GM23338 (cell line): ENCODE data around the gene CDNF. TPM values are rescaled to one million over a fixed set of nuclear protein-coding genes. Genes with fewer than 3 reads are reported as not detected.

Experiments
- ATAC-seq: fragments of 200-7000 bp; cut with Tn5 transposase; 3 replicates; pipeline ENCODE4 v1.9.1; 2020
- DNase-seq: peaks from one replicate; pipeline ENCODE4 v3.0.0-alpha.2; 2015; ENCODE audit warnings: low spot score
- H2AFZ ChIP-seq: fragments of 200-600 bp; sonication (generic); 2 replicates; pipeline ENCODE4 v1.8.0; 2016; ENCODE audit warnings: antibody characterized with exemption, mild to moderate bottlenecking, moderate library complexity
- H3F3A ChIP-seq: fragments of 200-600 bp; sonication (generic); replicated peaks from 2 replicates; pipeline ENCODE4 v1.8.0; 2017; ENCODE audit warnings: antibody characterized with exemption, mixed run types, low read depth
- H3K27ac ChIP-seq: fragments of 200-600 bp; sonication (generic); 2 replicates; pipeline ENCODE4 v1.6.1; 2016; ENCODE audit warnings: low read depth
- H3K27me3 ChIP-seq: fragments of 200-600 bp; sonication (generic); 2 replicates; pipeline ENCODE4 v1.8.0; 2016; ENCODE audit warnings: mild to moderate bottlenecking, mixed run types, moderate library complexity; ENCODE audit not compliant: insufficient read depth
- H3K36me3 ChIP-seq: fragments of 200-600 bp; sonication (generic); 2 replicates; pipeline ENCODE4 v1.8.0; 2016; ENCODE audit warnings: mild to moderate bottlenecking; ENCODE audit not compliant: insufficient read depth
- H3K4me1 ChIP-seq: fragments of 200-600 bp; sonication (generic); 2 replicates; pipeline ENCODE4 v1.8.0; 2016; ENCODE audit warnings: mild to moderate bottlenecking, moderate library complexity; ENCODE audit not compliant: insufficient read depth
- H3K4me2 ChIP-seq: fragments of 200-600 bp; sonication (generic); 2 replicates; pipeline ENCODE4 v1.7.1; 2017; ENCODE audit warnings: mixed run types
- H3K4me3 ChIP-seq: fragments of 200-600 bp; sonication (generic); 2 replicates; pipeline ENCODE4 v1.6.1; 2016; ENCODE audit warnings: mixed run types
- H3K79me2 ChIP-seq: fragments of 200-600 bp; sonication (generic); replicated peaks from 2 replicates; pipeline ENCODE4 v1.8.0; 2017; ENCODE audit warnings: mild to moderate bottlenecking; ENCODE audit not compliant: insufficient read depth
- H3K9me2 ChIP-seq: fragments of 200-600 bp; sonication (generic); 2 replicates; pipeline ENCODE4 v1.8.0; 2017; ENCODE audit not compliant: insufficient read depth
- H4K20me1 ChIP-seq: fragments of 200-600 bp; sonication (generic); replicated peaks from 2 replicates; pipeline ENCODE4 v1.8.0; 2017; ENCODE audit warnings: mild to moderate bottlenecking; ENCODE audit not compliant: insufficient read depth
- H3K27ac Mint-ChIP-seq: 2 replicates; pipeline ENCODE4 v1.8.0; 2020; ENCODE audit warnings: inconsistent platforms, mild to moderate bottlenecking, moderate library complexity, mixed read lengths
- H3K27me3 Mint-ChIP-seq: 3 replicates; pipeline ENCODE4 v1.8.0; 2022; ENCODE audit warnings: low read depth, mild to moderate bottlenecking, moderate library complexity, mixed read lengths, inconsistent platforms; ENCODE audit not compliant: insufficient read depth, poor library complexity
- H3K36me3 Mint-ChIP-seq: 3 replicates; pipeline ENCODE4 v1.8.0; 2021; ENCODE audit warnings: low read depth, mild to moderate bottlenecking, inconsistent platforms, moderate library complexity, mixed read lengths
- H3K4me1 Mint-ChIP-seq: 3 replicates; pipeline ENCODE4 v1.8.0; 2020; ENCODE audit warnings: mild to moderate bottlenecking, inconsistent platforms, mixed read lengths
- H3K4me3 Mint-ChIP-seq: 3 replicates; pipeline ENCODE4 v1.8.0; 2021; ENCODE audit warnings: moderate library complexity, mild to moderate bottlenecking, inconsistent platforms, mixed read lengths
- H3K9me3 Mint-ChIP-seq: 3 replicates; pipeline ENCODE4 v1.8.0; 2020; ENCODE audit warnings: moderate library complexity, mild to moderate bottlenecking, inconsistent platforms, mixed read lengths
- CREB1 ChIP-seq: fragments of 250-450 bp; sonication (Bioruptor Pico); IDR thresholded peaks from 2 replicates; pipeline ENCODE4 v1.5.0; 2020; ENCODE audit warnings: low read depth, mild to moderate bottlenecking, moderate library complexity
- ETS1 ChIP-seq: IDR thresholded peaks from 2 replicates; pipeline ENCODE4 v1.6.1; 2016; ENCODE audit warnings: antibody characterized with exemption
- REST ChIP-seq: IDR thresholded peaks from one replicate; pipeline ENCODE4 v1.6.1; 2018; ENCODE audit warnings: antibody characterized with exemption; ENCODE audit not compliant: unreplicated experiment
- STAT1 ChIP-seq: IDR thresholded peaks from one replicate; pipeline ENCODE4 v1.6.1; 2016; ENCODE audit warnings: antibody characterized with exemption; ENCODE audit not compliant: unreplicated experiment
- ZNF462 ChIP-seq: fragments of 250-450 bp; sonication (Bioruptor Pico); IDR thresholded peaks from 2 replicates; pipeline ENCODE4 v1.5.0; 2020; ENCODE audit warnings: mild to moderate bottlenecking, moderate library complexity
- polyA plus RNA-seq: library from polyadenylated mRNA; unstranded; fragments of >200 nt; fragmentation: Nextera tagmentation; extraction: Ambion mirVana; gene quantifications from 2 replicates; pipeline ENCODE4 v1.2.1, GENCODE V29; 2016
- total RNA-seq: library from RNA; depleted of rRNA; stranded (reverse); fragments of >200 nt; shearing (Covaris generic); gene quantifications from 2 replicates; pipeline ENCODE4 v1.2.3, GENCODE V29; 2014

The CDNF gene
- total and polyA plus RNA-seq, 2 experiments from 2014 or later = 0.26 to 1.1 TPM

GRCh38 chr10:14884082-14884481, 46.2 kb upstream of the CDNF start:
- Histone ChIP-seq H4K20me1 (peaks cover 70% of the 10 kb centered on the region), H3K36me3 (peaks cover 7% of the 10 kb centered on the region), H3K4me3 (no peak overlapping the region), H3K4me2 (no peak overlapping the region), H3K27ac (no peak overlapping the region), H3K79me2 (peaks cover 100% of the 10 kb centered on the region), H3K27me3 (no peaks in the 10 kb centered on the region), H3F3A (no peaks in the 10 kb centered on the region), H2AFZ (no peak overlapping the region), H3K9me2 (no peaks in the 10 kb centered on the region), H3K4me1 (peaks cover 9% of the 10 kb centered on the region; the same call in 1 of the 2 replicates)
- H3K36me3 Mint-ChIP-seq = peaks cover 8% of the 10 kb centered on the region
- no peak overlapping the region for H3K27ac Mint-ChIP-seq
- peaks cover 5% of the 10 kb centered on the region for H3K27me3 Mint-ChIP-seq
- TF ChIP-seq STAT1 (no peak), ZNF462 (CRISPR knock-in tag) (no peak), CREB1 (CRISPR knock-in tag) (no peak)
- no peak for DNase-seq
- peaks cover 21% of the 10 kb centered on the region; the same call in 2 of the 3 replicates for H3K4me1 Mint-ChIP-seq
- H3K9me3 Mint-ChIP-seq = no peaks in the 10 kb centered on the region
- H3K4me3 Mint-ChIP-seq = no peak overlapping the region
- ATAC-seq = no peak

- H3K4me3 ChIP-seq = peak overlapping the region; percentile 73
- TF ChIP-seq ETS1 (no peak), REST (peak; percentile 69)
- H3K9me2 ChIP-seq = no peaks in the 10 kb centered on the region
- no peak overlapping the region for H3K27ac ChIP-seq
- ATAC-seq (no peak), DNase-seq (peak; percentile 40)
- H2AFZ ChIP-seq = no peak overlapping the region
- H3K27ac Mint-ChIP-seq = no peak overlapping the region; the same call in 1 of the 2 replicates
- H3K4me2 ChIP-seq = peak overlapping the region; percentile 70
- peaks cover 35% of the 10 kb centered on the region for H4K20me1 ChIP-seq
- H3K27me3 ChIP-seq = no peaks in the 10 kb centered on the region
- H3K9me3 Mint-ChIP-seq = no peaks in the 10 kb centered on the region
- peaks cover 5% of the 10 kb centered on the region for H3K27me3 Mint-ChIP-seq
- H3K4me1 ChIP-seq = peaks cover 27% of the 10 kb centered on the region
- peaks cover 74% of the 10 kb centered on the region for H3K79me2 ChIP-seq
- H3K4me1 Mint-ChIP-seq = peaks cover 36% of the 10 kb centered on the region
- H3K36me3 Mint-ChIP-seq = peaks cover 8% of the 10 kb centered on the region
- no peaks in the 10 kb centered on the region; the same call in 1 of the 2 replicates for H3K36me3 ChIP-seq
- H3F3A ChIP-seq = no peaks in the 10 kb centered on the region
- peak overlapping the region; percentile 99 for H3K4me3 Mint-ChIP-seq
These were observed 42.4 kb upstream of the CDNF start for GRCh38 chr10:14880229-14880628.
